Esophagus squamous epithelium (tissue), 4 donors: ENCODE results near the gene MERTK.
"Not testable (repeated sequence)": the region's sequence is repeated elsewhere in the genome, so short reads cannot be mapped to it uniquely, and the experiment has no call there.

Source experiments
- CTCF ChIP-seq, 6 experiments: fragments of 450-650 bp in 4 of 6; fragments of 200-600 bp in 2 of 6; sonication (generic) in 2 of 6; IDR thresholded peaks; one replicate each; pipeline ENCODE4 v1.5.1; 2016 to 2019; ENCODE audit warnings: antibody characterized with exemption in 6 of 6, mild to moderate bottlenecking in 4 of 6, moderate library complexity in 4 of 6
- POLR2A ChIP-seq, 4 donors: fragments of 450-650 bp; IDR thresholded peaks; one replicate each; pipeline ENCODE4 v1.6.1; 2017; ENCODE audit warnings: antibody characterized with exemption in 4 of 4, mild to moderate bottlenecking in 4 of 4, moderate library complexity in 3 of 4

GRCh38 chr2:111905475-111905869 lies 7.1 kb downstream of the MERTK start:
- TF ChIP-seq CTCF, POLR2A (IDR thresholded peaks at IDR 0.05): not testable (repeated sequence)
